K562 (cell line): ENCODE data around the gene MAGEC2.

ENCODE experiments used
- CTCF ChIP-seq, 3 experiments: IDR thresholded peaks in 2 of 3; conservative IDR thresholded peaks in 1 of 3; 2 replicates each; pipeline ENCODE4 v1.5.1; 2011 to 2012; ENCODE audit warnings: low read length in 3 of 3, mild to moderate bottlenecking in 3 of 3, control low read depth in 2 of 3, improper control_type of control experiment in 1 of 3, inconsistent platforms in 1 of 3, low read depth in 1 of 3, mixed read lengths in 1 of 3, moderate library complexity in 1 of 3; ENCODE audit not compliant: insufficient read depth in 2 of 3
- E4F1 ChIP-seq: fragments of 250-450 bp; sonication (Bioruptor Pico); IDR thresholded peaks from 2 replicates; pipeline ENCODE4 v1.5.0; 2021; ENCODE audit warnings: mild to moderate bottlenecking, borderline replicate concordance
- GATA2 ChIP-seq: sonication (generic); formaldehyde crosslinking; IDR thresholded peaks from 2 replicates; pipeline ENCODE4 v1.4.0; 2020; ENCODE audit warnings: mild to moderate bottlenecking, missing genetic modification reagents
- TEAD4 ChIP-seq, 2 experiments: sonication (generic) in 1 of 2; formaldehyde crosslinking in 1 of 2; IDR thresholded peaks; 2 replicates each; pipeline versions ENCODE4 v1.6.1 to v1.8.0; 2012 to 2022; ENCODE audit warnings: borderline replicate concordance in 1 of 2, inconsistent platforms in 1 of 2, low read length in 1 of 2, mild to moderate bottlenecking in 1 of 2, missing genetic modification reagents in 1 of 2
- ZBED1 ChIP-seq: IDR thresholded peaks from 2 replicates; pipeline ENCODE4 v1.6.1; 2014
- ZNF263 ChIP-seq: sonication (generic); formaldehyde crosslinking; IDR thresholded peaks from 2 replicates; pipeline ENCODE4 v1.8.0; 2022; ENCODE audit warnings: mild to moderate bottlenecking, missing genetic modification reagents, borderline replicate concordance

- TF ChIP-seq E4F1 (CRISPR knock-in tag) = no peak
- TF ChIP-seq ZBED1 = no peak
- TF ChIP-seq TEAD4 (IDR thresholded peaks at IDR 0.05; ENCODE audit: low read length) = no peak
- no peak for TF ChIP-seq TEAD4 (CRISPR knock-in tag; IDR thresholded peaks at IDR 0.05; ENCODE audit: borderline replicate concordance)
- no peak for TF ChIP-seq CTCF (IDR thresholded peaks at IDR 0.05 in 2 of 3, conservative IDR thresholded peaks at IDR 0.05 in 1 of 3; ENCODE audit: insufficient read depth in 2 of 3, low read depth in 1 of 3, low read length in 3 of 3)
- TF ChIP-seq ZNF263 (CRISPR knock-in tag) = no peak
- TF ChIP-seq GATA2 (CRISPR knock-in tag) = no peak
These were observed 45.4 kb upstream of the MAGEC2 start for GRCh38 chrX:142250502-142250901.
